Activated CD8-positive, alpha-beta memory T cell treated with anti-CD3 and anti-CD28 coated beads, Interleukin-2, amount 50 U/mL, for 4 hours (primary cell): ENCODE results near the gene SUSD2.
"Not testable (repeated sequence)": the region's sequence is repeated elsewhere in the genome, so short reads cannot be mapped to it uniquely, and the experiment has no call there.

Source experiments
- DNase-seq: peaks from one replicate; pipeline ENCODE4 v3.0.0-alpha.2; 2020

SUSD2 gene

GRCh38 chr22:24219750-24220149 is 38.5 kb downstream of the SUSD2 start:
- DNase-seq, result no peak

- DNase-seq, result no peak
Measured at GRCh38 chr22:24224468-24224867, 43.2 kb downstream of the SUSD2 start.

- DNase-seq, result no peak
Measured at GRCh38 chr22:24225044-24225601, 43.8 kb downstream of the SUSD2 start.

GRCh38 chr22:24225951-24226350 is 44.7 kb downstream of the SUSD2 start:
- no peak for DNase-seq

GRCh38 chr22:24230911-24231656 is 49.8 kb downstream of the SUSD2 start:
- DNase-seq, result peak; percentile 68

- no peak for DNase-seq
Measured at GRCh38 chr22:24231706-24232105, 50.4 kb downstream of the SUSD2 start.

- no peak for DNase-seq
Measured at GRCh38 chr22:24232124-24232523, 50.8 kb downstream of the SUSD2 start.

- no peak for DNase-seq
Measured at GRCh38 chr22:24232725-24233124, 51.4 kb downstream of the SUSD2 start.

GRCh38 chr22:24233235-24233634 is 51.9 kb downstream of the SUSD2 start:
- no peak for DNase-seq

GRCh38 chr22:24233816-24234215 is 52.5 kb downstream of the SUSD2 start:
- DNase-seq, result no peak

- no peak for DNase-seq
Measured at GRCh38 chr22:24235315-24235714, 54.0 kb downstream of the SUSD2 start.

GRCh38 chr22:24236656-24237055 is 55.4 kb downstream of the SUSD2 start:
- DNase-seq, result no peak

GRCh38 chr22:24238101-24238694 is 56.9 kb downstream of the SUSD2 start:
- not testable (repeated sequence) for DNase-seq
